Endothelial cell of umbilical vein (primary cell): ENCODE data around the gene GAK. TPM values are rescaled to one million over a fixed set of nuclear protein-coding genes. Genes with fewer than 3 reads are reported as not detected.

Source experiments
- BruUV-seq: library from RNA; stranded (reverse); fragments of 400-500 nt; replicated peaks from 2 replicates; lab custom pipeline; 2021; lab: Mats Ljungman, UMichigan
- CTCF ChIA-PET: fragments of 300-600, 350-600 bp; sonication (Branson Sonifier 250); formaldehyde crosslinking; loops from one replicate; lab custom pipeline; 2021; ENCODE audit warnings: antibody characterized with exemption, inconsistent platforms; lab: Charles Lee
- POLR2A ChIA-PET: fragments of 300-600, 350-600 bp; sonication (Branson Sonifier 250); formaldehyde crosslinking; loops from one replicate; lab custom pipeline; 2021; ENCODE audit warnings: antibody characterized with exemption, inconsistent platforms; lab: Charles Lee
- DNase-seq: peaks from one replicate; pipeline ENCODE4 v3.0.0-alpha.2; 2011; ENCODE audit warnings: low read depth, low spot score
- FAIRE-seq: peaks from 2 replicates; lab custom pipeline; 2011; peaks lifted over from hg19 to GRCh38; lab: Jason Lieb, UNC
- H2AFZ ChIP-seq: 2 replicates; pipeline ENCODE4 v1.6.0; 2012; ENCODE audit warnings: low read depth, low read length, control low read depth, inconsistent platforms
- H3K27ac ChIP-seq: 2 replicates; pipeline ENCODE4 v1.5.1; 2011; ENCODE audit warnings: low read depth, mild to moderate bottlenecking, control low read depth, low read length, moderate library complexity; ENCODE audit not compliant: insufficient read depth
- H3K27me3 ChIP-seq, 2 experiments: 2 replicates each; pipeline versions ENCODE4 v1.6.0 to v1.6.1; 2011; ENCODE audit warnings: low read length in 2 of 2, mixed read lengths in 1 of 2; ENCODE audit not compliant: control insufficient read depth in 2 of 2, insufficient read depth in 2 of 2
- H3K36me3 ChIP-seq, 2 experiments: 2 replicates in 1 of 2; 3 replicates in 1 of 2; pipeline ENCODE4 v1.5.1; 2011; ENCODE audit warnings: low read length in 2 of 2, mild to moderate bottlenecking in 1 of 2, moderate library complexity in 1 of 2; ENCODE audit not compliant: control insufficient read depth in 2 of 2, insufficient read depth in 2 of 2; ENCODE audit errors: extremely low read depth in 1 of 2
- H3K4me1 ChIP-seq: 3 replicates; pipeline ENCODE4 v1.5.1; 2011; ENCODE audit warnings: mild to moderate bottlenecking, low read length; ENCODE audit not compliant: control insufficient read depth, insufficient read depth; ENCODE audit errors: extremely low read depth
- H3K4me2 ChIP-seq: 2 replicates; pipeline ENCODE4 v1.6.1; 2011; ENCODE audit warnings: low read length, control low read depth, mixed read lengths; ENCODE audit not compliant: insufficient read depth
- H3K4me3 ChIP-seq, 3 experiments: fragments of 200-600 bp in 1 of 3; sonication (generic), shearing (Covaris generic) in 1 of 3; replicated peaks in 1 of 3; 2 replicates each; pipeline ENCODE4 v1.5.1; 2011 to 2016; ENCODE audit warnings: control low read depth in 3 of 3, low read length in 3 of 3, mild to moderate bottlenecking in 2 of 3, inconsistent platforms in 1 of 3, low read depth in 1 of 3, moderate library complexity in 1 of 3; ENCODE audit not compliant: insufficient read depth in 1 of 3
- H3K79me2 ChIP-seq: 2 replicates; pipeline ENCODE4 v1.6.0; 2012; ENCODE audit warnings: low read length, inconsistent platforms; ENCODE audit not compliant: control insufficient read depth, insufficient read depth
- H3K9ac ChIP-seq: replicated peaks from 2 replicates; pipeline ENCODE3; 2011; ENCODE audit warnings: low read length, control low read depth; ENCODE audit not compliant: insufficient read depth; ENCODE audit errors: extremely low read depth
- H3K9me1 ChIP-seq: replicated peaks from 3 replicates; pipeline ENCODE4 v1.6.0; 2011; ENCODE audit warnings: mild to moderate bottlenecking, low read length; ENCODE audit not compliant: control insufficient read depth, insufficient read depth; ENCODE audit errors: extremely low read depth
- H3K9me3 ChIP-seq: replicated peaks from 2 replicates; pipeline ENCODE4 v1.5.1; 2012; ENCODE audit warnings: low read length, inconsistent platforms; ENCODE audit not compliant: control insufficient read depth, insufficient read depth
- H4K20me1 ChIP-seq: replicated peaks from 2 replicates; pipeline ENCODE3; 2011; ENCODE audit warnings: mild to moderate bottlenecking, low read length; ENCODE audit not compliant: control insufficient read depth, insufficient read depth; ENCODE audit errors: extremely low read depth
- EZH2 ChIP-seq: IDR thresholded peaks from 2 replicates; pipeline ENCODE4 v1.6.1; 2012; ENCODE audit warnings: borderline replicate concordance, low read depth, mild to moderate bottlenecking, moderate library complexity, low read length, inconsistent platforms; ENCODE audit not compliant: severe bottlenecking
- FOS ChIP-seq: IDR thresholded peaks from 2 replicates; pipeline ENCODE4 v1.6.1; 2011; ENCODE audit warnings: mild to moderate bottlenecking, low read length, moderate library complexity, borderline replicate concordance; ENCODE audit not compliant: insufficient read depth
- GATA2 ChIP-seq: IDR thresholded peaks from 2 replicates; pipeline ENCODE4 v1.7.0; 2011; ENCODE audit warnings: low read depth, mild to moderate bottlenecking, moderate library complexity, mixed read lengths, low read length; ENCODE audit not compliant: insufficient read length, insufficient read depth
- JUN ChIP-seq: IDR thresholded peaks from 2 replicates; pipeline ENCODE4 v1.6.1; 2011; ENCODE audit warnings: borderline replicate concordance, low read depth; ENCODE audit not compliant: insufficient read length, insufficient read depth
- MYC ChIP-seq: IDR thresholded peaks from one replicate; pipeline ENCODE4 v1.6.1; 2011; ENCODE audit warnings: mild to moderate bottlenecking, low read depth, low read length
- POLR2A ChIP-seq: IDR thresholded peaks from 2 replicates; pipeline ENCODE4 v1.6.1; 2012; ENCODE audit warnings: low read depth, mild to moderate bottlenecking, control low read depth, low read length
- POLR2AphosphoS5 ChIP-seq: IDR thresholded peaks from 2 replicates; pipeline ENCODE4 v1.6.1; 2012; ENCODE audit warnings: low read depth, mild to moderate bottlenecking, control low read depth, low read length, moderate library complexity; ENCODE audit not compliant: insufficient read depth
- dilution Hi-C: fragments of 300-500 bp; cut with MboI; formaldehyde crosslinking; loops from one replicate; pipeline ENCODE4 v1.15.0; 2019; ENCODE audit warnings: low sequenced_read_pairs; ENCODE audit not compliant: extremely low pct_ligation_motif_present
- intact Hi-C: fragments of 100-400 bp; cut with micrococcal nuclease; formaldehyde crosslinking; loops from one replicate; pipeline ENCODE4 v1.10.0; 2022
- polyA plus RNA-seq, 4 experiments: library from polyadenylated mRNA; depleted of rRNA in 3 of 4; stranded (reverse) in 3 of 4; unstranded in 1 of 4; fragments of >200 nt; gene quantifications; 2 replicates each; pipeline versions ENCODE4 v1.2.1 to v1.2.3, GENCODE V29; 2011 to 2012; ENCODE audit warnings: missing spikeins in 1 of 4
- total RNA-seq: library from RNA; stranded (reverse); gene quantifications from 2 replicates; pipeline ENCODE4 v1.2.3, GENCODE V29; 2021
- TF ChIP-seq, protein P1 (sequence below), 2 donors: IDR thresholded peaks; 1 replicate in 1 of 2; 2 replicates in 1 of 2; pipeline ENCODE4 v1.5.1; 2011; ENCODE audit warnings: low read length in 2 of 2, mild to moderate bottlenecking in 2 of 2, moderate library complexity in 2 of 2, control low read depth in 1 of 2, inconsistent platforms in 1 of 2, low read depth in 1 of 2; ENCODE audit not compliant: insufficient read depth in 1 of 2; ENCODE audit errors: extremely low read depth in 1 of 2
- TF ChIP-seq, protein P2 (sequence below): IDR thresholded peaks from 2 replicates; pipeline ENCODE4 v1.6.1; 2011; ENCODE audit not compliant: insufficient read depth, insufficient read length

The GAK gene
- total and polyA plus RNA-seq, 2 donors (not counting 3 experiments of a cell fraction or from before 2014, with no cell fraction given): 49.6 to 109 TPM

DNA sequence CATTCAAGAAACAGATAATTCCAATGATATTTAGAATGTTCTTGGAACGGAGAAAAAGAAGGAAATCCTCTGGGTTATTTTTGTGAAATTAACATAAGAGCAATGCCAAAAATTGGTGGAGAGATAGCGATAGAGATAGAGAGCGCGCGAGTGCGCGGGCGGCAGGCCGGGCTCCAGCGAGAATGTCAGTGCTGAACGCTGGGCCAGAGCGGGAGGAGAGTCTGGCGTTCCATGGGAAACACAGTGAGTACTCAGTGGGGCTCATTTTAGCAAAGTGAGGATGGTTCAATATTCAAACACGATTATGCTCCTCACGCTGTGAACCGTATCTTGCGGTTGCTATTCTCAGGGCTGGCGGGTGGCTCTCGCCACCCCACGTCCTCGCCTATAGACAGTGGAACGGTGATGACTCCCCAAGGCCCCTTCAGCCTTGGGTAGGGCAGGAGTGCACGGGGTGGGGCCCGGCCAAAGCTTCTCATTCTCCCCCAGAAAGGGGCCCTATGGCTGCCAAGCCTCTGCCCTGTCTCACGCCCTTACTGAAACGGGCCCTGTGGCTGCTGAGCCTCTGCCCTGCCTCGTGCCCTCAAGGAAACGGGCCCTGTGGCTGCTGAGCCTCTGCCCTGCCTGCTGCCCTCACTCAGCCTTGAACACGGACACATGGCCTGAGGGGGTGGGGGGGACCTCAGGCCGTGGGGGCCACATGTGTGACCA lies 123.1 kb downstream of the GAK start:
- Histone ChIP-seq H3K9ac (no peak overlapping the region), H3K27me3 (peaks cover 0 to 6% of the 10 kb centered on the region in 2 experiments), H3K27ac (no peak overlapping the region), H3K4me2 (no peak overlapping the region), H3K4me3 (no peak overlapping the region), H3K9me1 (no peaks in the 10 kb centered on the region), H4K20me1 (no peaks in the 10 kb centered on the region), H3K4me1 (no peaks in the 10 kb centered on the region), H3K36me3 (no peaks in the 10 kb centered on the region), H2AFZ (no peak overlapping the region), H3K9me3 (no peaks in the 10 kb centered on the region), H3K79me2 (no peaks in the 10 kb centered on the region)
- POLR2A ChIA-PET: no interaction called here
- no TSS peak for BruUV-seq
- intact Hi-C loops (no loop called here), dilution Hi-C loops (no loop called here)
- DNase-seq (no peak), FAIRE-seq (no peak)
- CTCF ChIA-PET: no interaction called here
- no peak for TF ChIP-seq POLR2AphosphoS5
- no peak for TF ChIP-seq JUN
- TF ChIP-seq, protein P1, sequence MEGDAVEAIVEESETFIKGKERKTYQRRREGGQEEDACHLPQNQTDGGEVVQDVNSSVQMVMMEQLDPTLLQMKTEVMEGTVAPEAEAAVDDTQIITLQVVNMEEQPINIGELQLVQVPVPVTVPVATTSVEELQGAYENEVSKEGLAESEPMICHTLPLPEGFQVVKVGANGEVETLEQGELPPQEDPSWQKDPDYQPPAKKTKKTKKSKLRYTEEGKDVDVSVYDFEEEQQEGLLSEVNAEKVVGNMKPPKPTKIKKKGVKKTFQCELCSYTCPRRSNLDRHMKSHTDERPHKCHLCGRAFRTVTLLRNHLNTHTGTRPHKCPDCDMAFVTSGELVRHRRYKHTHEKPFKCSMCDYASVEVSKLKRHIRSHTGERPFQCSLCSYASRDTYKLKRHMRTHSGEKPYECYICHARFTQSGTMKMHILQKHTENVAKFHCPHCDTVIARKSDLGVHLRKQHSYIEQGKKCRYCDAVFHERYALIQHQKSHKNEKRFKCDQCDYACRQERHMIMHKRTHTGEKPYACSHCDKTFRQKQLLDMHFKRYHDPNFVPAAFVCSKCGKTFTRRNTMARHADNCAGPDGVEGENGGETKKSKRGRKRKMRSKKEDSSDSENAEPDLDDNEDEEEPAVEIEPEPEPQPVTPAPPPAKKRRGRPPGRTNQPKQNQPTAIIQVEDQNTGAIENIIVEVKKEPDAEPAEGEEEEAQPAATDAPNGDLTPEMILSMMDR (IDR thresholded peaks at IDR 0.05; ENCODE audit: extremely low read depth in 1 of 2, insufficient read depth in 1 of 2, low read depth in 1 of 2, low read length in 2 of 2): no peak
- TF ChIP-seq, protein P2, sequence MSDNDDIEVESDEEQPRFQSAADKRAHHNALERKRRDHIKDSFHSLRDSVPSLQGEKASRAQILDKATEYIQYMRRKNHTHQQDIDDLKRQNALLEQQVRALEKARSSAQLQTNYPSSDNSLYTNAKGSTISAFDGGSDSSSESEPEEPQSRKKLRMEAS: no peak
- no peak for TF ChIP-seq GATA2
- TF ChIP-seq EZH2: no peak
- TF ChIP-seq MYC: no peak
- no peak for TF ChIP-seq POLR2A
- no peak for TF ChIP-seq FOS
